ENCODE data around the gene ZNRF1. TPM values are rescaled to one million over a fixed set of nuclear protein-coding genes. Genes with fewer than 3 reads are reported as not detected.

Gene ZNRF1
- total and polyA plus RNA-seq, 2 of the 8 experiments (the other 6 are each of a cell fraction or from before 2014, with no cell fraction given), result 33.5 to 52.9 TPM

DNA sequence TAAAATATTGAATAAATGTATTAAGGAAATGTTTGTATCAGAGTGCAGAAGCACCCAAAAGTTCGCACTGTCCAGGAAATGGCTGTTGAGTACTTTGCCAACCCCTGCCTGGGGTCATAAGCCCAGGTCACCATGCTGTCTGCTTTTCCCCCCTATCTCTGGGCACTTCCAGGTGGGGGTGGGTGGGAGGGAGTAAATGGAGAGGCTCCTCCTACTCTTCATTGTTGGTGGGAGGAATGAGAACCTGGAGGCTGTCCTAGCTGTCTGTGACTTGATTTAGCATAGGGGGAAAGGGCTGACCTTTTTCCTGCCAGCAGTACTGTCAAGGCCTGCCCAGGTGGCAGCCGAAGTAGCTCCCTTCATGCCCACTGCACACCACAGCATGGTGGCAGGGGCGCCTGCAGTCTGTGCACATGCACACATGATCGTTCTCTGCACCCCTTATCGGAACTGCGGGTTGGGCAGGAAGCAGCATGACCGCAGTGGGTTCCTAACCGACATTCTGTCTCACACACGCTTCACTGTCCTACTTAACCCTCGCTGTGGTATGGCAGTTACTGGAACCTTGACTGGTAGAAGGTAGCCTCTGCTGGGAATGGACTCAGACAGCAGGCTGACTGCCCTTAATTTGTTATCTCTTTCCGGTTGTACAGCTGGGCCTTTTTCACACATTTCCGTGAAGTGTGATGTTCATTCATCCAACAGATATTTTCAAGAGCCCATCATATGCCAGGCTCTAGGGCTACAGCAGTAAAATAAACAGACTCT, 76.3 kb downstream of the ZNRF1 start (continued):
- TF ChIP-seq, protein P1, sequence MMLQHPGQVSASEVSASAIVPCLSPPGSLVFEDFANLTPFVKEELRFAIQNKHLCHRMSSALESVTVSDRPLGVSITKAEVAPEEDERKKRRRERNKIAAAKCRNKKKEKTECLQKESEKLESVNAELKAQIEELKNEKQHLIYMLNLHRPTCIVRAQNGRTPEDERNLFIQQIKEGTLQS (IDR thresholded peaks at IDR 0.05; ENCODE audit: insufficient read depth, low read depth, low read length), result no peak
- TF ChIP-seq JUND (IDR thresholded peaks at IDR 0.05; ENCODE audit: low read length) (no peak), SP2 (IDR thresholded peaks at IDR 0.05; ENCODE audit: low read length) (no peak), SAP30 (IDR thresholded peaks at IDR 0.05; ENCODE audit: insufficient read depth, insufficient replicate concordance, low read length) (no peak)

Measured in H1 (cell line).